ENCODE data around the gene PHLDB3.

PHLDB3 gene

GRCh38 chr19:43483281-43483680 lies 21.3 kb downstream of the PHLDB3 start:
- DNase-seq (ENCODE audit: low read depth) = no peak
- no peak overlapping the region for H3K4me3 ChIP-seq (ENCODE audit: low read depth, low read length)
- no peak for TF ChIP-seq CTCF (IDR thresholded peaks at IDR 0.05; ENCODE audit: control insufficient read depth, extremely low read depth, insufficient read depth)

GRCh38 chr19:43482193-43482592 lies 22.4 kb downstream of the PHLDB3 start:
- no peak overlapping the region for H3K4me3 ChIP-seq (ENCODE audit: low read depth, low read length)
- no peak for TF ChIP-seq CTCF (IDR thresholded peaks at IDR 0.05; ENCODE audit: control insufficient read depth, extremely low read depth, insufficient read depth)
- DNase-seq (ENCODE audit: low read depth) = no peak

GRCh38 chr19:43481701-43482100 lies 22.8 kb downstream of the PHLDB3 start:
- no peak for TF ChIP-seq CTCF (IDR thresholded peaks at IDR 0.05; ENCODE audit: control insufficient read depth, extremely low read depth, insufficient read depth)
- DNase-seq (ENCODE audit: low read depth) = no peak
- no peak overlapping the region for H3K4me3 ChIP-seq (ENCODE audit: low read depth, low read length)

- no peak overlapping the region for H3K4me3 ChIP-seq (ENCODE audit: low read depth, low read length)
- no peak for DNase-seq (ENCODE audit: low read depth)
- TF ChIP-seq CTCF (IDR thresholded peaks at IDR 0.05; ENCODE audit: control insufficient read depth, extremely low read depth, insufficient read depth) = no peak
Observed at GRCh38 chr19:43480574-43480973, 24.0 kb downstream of the PHLDB3 start.

- no peak for DNase-seq (ENCODE audit: low read depth)
- TF ChIP-seq CTCF (IDR thresholded peaks at IDR 0.05; ENCODE audit: control insufficient read depth, extremely low read depth, insufficient read depth) = no peak
- no peak overlapping the region for H3K4me3 ChIP-seq (ENCODE audit: low read depth, low read length)
Observed at GRCh38 chr19:43479961-43480561, 24.5 kb downstream of the PHLDB3 start.

GRCh38 chr19:43479226-43479625 lies 25.3 kb downstream of the PHLDB3 start:
- TF ChIP-seq CTCF (IDR thresholded peaks at IDR 0.05; ENCODE audit: control insufficient read depth, extremely low read depth, insufficient read depth) = no peak
- H3K4me3 ChIP-seq (ENCODE audit: low read depth, low read length) = no peak overlapping the region
- no peak for DNase-seq (ENCODE audit: low read depth)

- H3K4me3 ChIP-seq (ENCODE audit: low read depth, low read length) = no peak overlapping the region
- DNase-seq (ENCODE audit: low read depth) = no peak
- TF ChIP-seq CTCF (IDR thresholded peaks at IDR 0.05; ENCODE audit: control insufficient read depth, extremely low read depth, insufficient read depth) = no peak
Observed at GRCh38 chr19:43478323-43478722, 26.2 kb downstream of the PHLDB3 start.
